Activated CD8-positive, alpha-beta memory T cell treated with anti-CD3 and anti-CD28 coated beads, Interleukin-2, amount 10 ng/mL, durations not matched to agents 7 days and 5 days (primary cell): ENCODE results near the gene ACTN4. TPM values are rescaled to one million over a fixed set of nuclear protein-coding genes. Genes with fewer than 3 reads are reported as not detected.

Experiments used
- ATAC-seq: fragments of 150-1000 bp; cut with Tn5 transposase; one replicate; pipeline ENCODE4 v1.10.0; 2021; ENCODE audit warnings: moderate library complexity
- CTCF ChIA-PET: fragments of 350-600 bp; sonication (Branson Sonifier 250); formaldehyde crosslinking; loops from one replicate; lab custom pipeline; 2021; ENCODE audit warnings: antibody characterized with exemption; lab: Charles Lee
- DNase-seq: peaks from one replicate; pipeline ENCODE4 v3.0.0-alpha.2; 2020
- H3K27ac Mint-ChIP-seq: one replicate; pipeline ENCODE4 v1.8.0; 2021; ENCODE audit warnings: mild to moderate bottlenecking, mixed read lengths
- H3K27me3 Mint-ChIP-seq: one replicate; pipeline ENCODE4 v1.8.0; 2021; ENCODE audit warnings: mixed read lengths
- H3K36me3 Mint-ChIP-seq: one replicate; pipeline ENCODE4 v1.8.0; 2021; ENCODE audit warnings: mild to moderate bottlenecking, mixed read lengths
- H3K4me1 Mint-ChIP-seq: one replicate; pipeline ENCODE4 v1.8.0; 2021; ENCODE audit warnings: mixed read lengths
- H3K4me3 Mint-ChIP-seq: one replicate; pipeline ENCODE4 v1.8.0; 2021; ENCODE audit warnings: mild to moderate bottlenecking, moderate library complexity, mixed read lengths
- H3K9me3 Mint-ChIP-seq: one replicate; pipeline ENCODE4 v1.8.0; 2022; ENCODE audit warnings: low read depth, mixed read lengths
- total RNA-seq, 2 experiments: library from RNA; stranded (reverse); gene quantifications; one replicate each; pipeline ENCODE4 v1.2.3, GENCODE V29; 2021

ACTN4 gene
- total RNA-seq, 2 experiments from 2014 or later: 413 to 433 TPM

DNA sequence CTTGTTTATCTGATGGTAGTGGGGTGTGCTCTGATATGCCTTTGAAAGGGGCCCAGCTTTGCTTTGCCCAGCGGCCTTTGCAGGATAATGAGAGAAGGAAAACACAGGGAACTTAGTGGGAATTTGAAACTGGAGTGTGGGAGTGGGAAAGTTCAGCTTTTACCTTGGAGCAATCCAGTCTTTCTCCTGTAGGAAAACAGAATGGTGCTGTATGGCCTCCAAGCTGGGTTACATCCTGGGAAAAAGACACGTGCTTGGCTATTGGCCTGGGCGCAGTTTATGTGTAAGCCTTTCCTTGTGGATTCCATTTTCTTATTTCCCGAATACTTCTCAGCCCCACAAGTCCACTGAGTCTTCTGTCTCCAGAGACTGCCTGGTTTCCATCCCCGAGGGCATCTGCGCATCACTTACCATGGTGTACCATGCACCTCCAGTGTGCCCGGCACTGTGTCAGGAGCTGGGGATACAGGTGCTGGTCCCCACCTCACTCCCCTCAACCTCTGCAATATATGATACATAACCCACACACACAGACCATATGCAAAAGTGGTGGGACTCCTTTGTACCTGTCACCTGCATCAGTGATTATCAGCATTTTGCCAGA, 31.5 kb downstream of the ACTN4 start:
- ATAC-seq (no peak), DNase-seq (no peak)
- Mint-ChIP-seq H3K27me3 (no peaks in the 10 kb centered on the region), H3K4me1 (peaks cover 97% of the 10 kb centered on the region), H3K4me3 (no peak overlapping the region), H3K36me3 (peaks cover 43% of the 10 kb centered on the region), H3K27ac (no peak overlapping the region), H3K9me3 (peaks cover 4% of the 10 kb centered on the region)
- CTCF ChIA-PET: interaction anchor here (0.8 to 2.1 kb wide), 4 partner anchors 8 to 22 kb away, joined by 3 to 5 read pairs (median 3); no protein-coding TSS in a partner anchor

DNA sequence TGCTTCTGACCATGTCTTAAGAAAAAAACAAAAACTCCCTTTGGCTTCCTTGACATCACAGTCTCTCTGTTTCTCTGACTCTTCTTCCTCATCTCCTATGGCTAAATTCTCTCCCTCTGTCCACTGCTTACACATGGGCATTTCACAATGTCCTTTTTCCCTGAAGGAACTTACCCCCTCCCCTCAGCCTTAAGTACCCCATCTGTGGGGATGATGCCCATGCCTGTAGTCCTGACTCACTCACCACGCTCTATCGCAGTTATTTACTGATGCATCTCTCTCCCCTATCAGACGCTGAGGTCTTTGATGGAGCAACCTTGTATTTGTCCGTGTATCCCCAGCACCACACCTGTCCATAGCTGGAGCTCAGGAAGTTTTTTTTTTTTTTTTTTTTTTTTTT, 32.4 kb downstream of the ACTN4 start:
- no peak overlapping the region for H3K4me3 Mint-ChIP-seq
- H3K4me1 Mint-ChIP-seq: peaks cover 97% of the 10 kb centered on the region
- CTCF ChIA-PET: interaction anchor here (1.1 to 1.6 kb wide), 3 partner anchors 9 to 90 kb away, joined by 3 to 7 read pairs (median 3); no protein-coding TSS in a partner anchor
- no peak for ATAC-seq
- DNase-seq: no peak
- no peaks in the 10 kb centered on the region for H3K27me3 Mint-ChIP-seq
- H3K36me3 Mint-ChIP-seq: peaks cover 41% of the 10 kb centered on the region
- peaks cover 4% of the 10 kb centered on the region for H3K9me3 Mint-ChIP-seq
- peak overlapping the region; percentile 95 for H3K27ac Mint-ChIP-seq

- no peak for ATAC-seq
- CTCF ChIA-PET: interaction anchor here (1.2 to 1.9 kb wide), 5 partner anchors 13 to 48 kb away, joined by 3 to 7 read pairs (median 4); no protein-coding TSS in a partner anchor
- Mint-ChIP-seq H3K27me3 (no peaks in the 10 kb centered on the region), H3K4me3 (no peak overlapping the region), H3K9me3 (peaks cover 4% of the 10 kb centered on the region), H3K4me1 (peaks cover 97% of the 10 kb centered on the region), H3K27ac (peak overlapping the region; percentile 92), H3K36me3 (peaks cover 38% of the 10 kb centered on the region)
- no peak for DNase-seq
These were observed 34.9 kb downstream of the ACTN4 start for GRCh38 chr19:38682195-38682867.

- Mint-ChIP-seq H3K27me3 (no peaks in the 10 kb centered on the region), H3K27ac (peak overlapping the region; percentile 92), H3K9me3 (peaks cover 4% of the 10 kb centered on the region), H3K36me3 (peaks cover 37% of the 10 kb centered on the region), H3K4me1 (peaks cover 98% of the 10 kb centered on the region), H3K4me3 (no peak overlapping the region)
- ATAC-seq (no peak), DNase-seq (no peak)
- CTCF ChIA-PET: interaction anchor here (0.8 to 1.4 kb wide), 6 partner anchors 11 to 280 kb away, joined by 3 to 7 read pairs (median 4); partner anchors contain the start of genes ACTN4 and FAM98C
These were observed 35.5 kb downstream of the ACTN4 start for GRCh38 chr19:38682872-38683392.

DNA sequence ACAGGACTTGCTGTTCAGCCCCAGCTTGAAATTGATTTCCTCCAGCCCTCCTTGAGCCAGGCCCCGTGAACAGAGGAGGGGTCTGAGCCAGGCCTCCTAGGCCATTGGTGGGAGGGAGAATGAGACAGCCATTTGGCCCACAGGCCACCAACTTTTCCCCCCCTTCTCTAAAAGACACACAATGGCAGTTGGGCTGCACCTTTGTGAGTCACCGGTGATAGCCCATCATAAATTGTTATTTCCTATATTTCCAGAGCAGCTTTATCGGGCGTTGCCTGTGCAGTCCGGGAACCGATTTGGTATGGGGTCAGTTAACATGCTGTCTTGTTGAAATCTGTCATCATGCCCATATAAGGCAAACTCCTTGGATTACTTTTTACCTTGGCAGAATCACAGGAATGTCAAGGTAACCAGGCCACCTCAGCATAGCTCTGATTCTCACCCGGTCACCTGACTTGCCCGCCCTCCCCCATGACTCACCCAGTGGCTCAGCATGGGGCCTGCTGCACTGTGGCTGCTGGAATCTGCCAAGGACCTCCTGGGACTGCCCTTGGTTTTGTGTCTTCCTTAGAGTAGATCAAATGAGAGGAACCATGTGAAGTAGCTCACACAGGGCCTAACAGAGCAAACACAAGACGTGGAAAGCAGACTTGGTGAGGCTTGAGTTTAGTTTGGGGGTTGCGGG, 36.1 kb downstream of the ACTN4 start:
- Mint-ChIP-seq H3K27me3 (no peaks in the 10 kb centered on the region), H3K36me3 (peaks cover 32% of the 10 kb centered on the region), H3K9me3 (peaks cover 4% of the 10 kb centered on the region), H3K27ac (peak overlapping the region; percentile 92), H3K4me1 (peaks cover 94% of the 10 kb centered on the region), H3K4me3 (no peak overlapping the region)
- ATAC-seq (peak; percentile 50), DNase-seq (peak; percentile 82)
- CTCF ChIA-PET: interaction anchor here (0.8 to 1.4 kb wide), 6 partner anchors 10 to 281 kb away, joined by 3 to 7 read pairs (median 4); partner anchors contain the start of genes ACTN4 and FAM98C

DNA sequence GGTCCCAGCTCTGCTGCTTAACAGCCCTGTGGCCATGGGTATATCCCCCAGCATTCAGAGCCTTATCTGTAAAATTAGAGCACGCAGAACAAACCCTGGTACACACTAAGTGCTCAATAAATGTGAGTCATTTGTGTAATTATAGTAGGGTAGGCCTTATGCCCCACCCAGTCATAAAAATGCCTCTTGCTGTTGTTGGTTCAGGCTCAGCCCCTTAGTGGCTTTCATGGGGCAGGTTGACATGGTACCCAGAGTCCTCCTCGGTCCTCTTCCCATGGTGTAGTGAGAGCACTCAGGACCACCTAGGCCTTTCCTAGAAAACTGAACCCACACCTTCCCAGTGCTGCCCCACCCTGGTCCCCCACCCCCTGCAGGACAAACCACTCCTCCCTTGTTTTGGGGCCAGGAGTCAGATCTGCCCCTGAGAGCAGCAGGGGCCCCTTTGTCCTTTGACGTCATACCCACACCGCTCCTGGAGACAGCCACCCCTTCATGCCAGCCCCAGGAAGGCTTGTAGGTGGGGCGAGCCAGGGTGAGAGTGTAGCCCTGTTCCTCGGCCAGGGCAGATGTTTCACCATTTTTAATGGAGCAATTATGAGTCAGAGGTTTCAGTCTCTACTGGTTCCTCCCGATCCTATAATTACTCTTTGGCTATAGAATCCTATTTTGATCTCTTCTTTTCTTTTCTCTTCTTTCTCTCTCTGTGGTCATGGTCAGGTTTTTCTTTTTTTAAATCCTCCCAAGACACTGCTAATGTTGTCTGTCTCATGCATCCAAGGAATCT, 36.8 kb downstream of the ACTN4 start:
- Mint-ChIP-seq H3K9me3 (peaks cover 4% of the 10 kb centered on the region), H3K4me3 (no peak overlapping the region), H3K4me1 (peaks cover 94% of the 10 kb centered on the region), H3K27me3 (no peaks in the 10 kb centered on the region), H3K27ac (peak overlapping the region; percentile 92), H3K36me3 (peaks cover 30% of the 10 kb centered on the region)
- ATAC-seq (peak; percentile 62), DNase-seq (peak; percentile 83)
- CTCF ChIA-PET: interaction anchor here (1.0 to 1.4 kb wide), 5 partner anchors 14 to 282 kb away, joined by 3 to 7 read pairs (median 5); partner anchors contain the start of genes ACTN4 and FAM98C

GRCh38 chr19:38684862-38685665, 37.6 kb downstream of the ACTN4 start:
- Mint-ChIP-seq H3K27me3 (no peaks in the 10 kb centered on the region), H3K9me3 (peaks cover 4% of the 10 kb centered on the region), H3K27ac (peak overlapping the region; percentile 92), H3K4me1 (peaks cover 92% of the 10 kb centered on the region), H3K4me3 (no peak overlapping the region), H3K36me3 (peaks cover 29% of the 10 kb centered on the region)
- no peak for ATAC-seq
- CTCF ChIA-PET: interaction anchor here (1.2 to 2.1 kb wide), 4 partner anchors 15 to 51 kb away, joined by 3 to 11 read pairs (median 8); partner anchors contain the start of gene ACTN4
- no peak for DNase-seq

DNA sequence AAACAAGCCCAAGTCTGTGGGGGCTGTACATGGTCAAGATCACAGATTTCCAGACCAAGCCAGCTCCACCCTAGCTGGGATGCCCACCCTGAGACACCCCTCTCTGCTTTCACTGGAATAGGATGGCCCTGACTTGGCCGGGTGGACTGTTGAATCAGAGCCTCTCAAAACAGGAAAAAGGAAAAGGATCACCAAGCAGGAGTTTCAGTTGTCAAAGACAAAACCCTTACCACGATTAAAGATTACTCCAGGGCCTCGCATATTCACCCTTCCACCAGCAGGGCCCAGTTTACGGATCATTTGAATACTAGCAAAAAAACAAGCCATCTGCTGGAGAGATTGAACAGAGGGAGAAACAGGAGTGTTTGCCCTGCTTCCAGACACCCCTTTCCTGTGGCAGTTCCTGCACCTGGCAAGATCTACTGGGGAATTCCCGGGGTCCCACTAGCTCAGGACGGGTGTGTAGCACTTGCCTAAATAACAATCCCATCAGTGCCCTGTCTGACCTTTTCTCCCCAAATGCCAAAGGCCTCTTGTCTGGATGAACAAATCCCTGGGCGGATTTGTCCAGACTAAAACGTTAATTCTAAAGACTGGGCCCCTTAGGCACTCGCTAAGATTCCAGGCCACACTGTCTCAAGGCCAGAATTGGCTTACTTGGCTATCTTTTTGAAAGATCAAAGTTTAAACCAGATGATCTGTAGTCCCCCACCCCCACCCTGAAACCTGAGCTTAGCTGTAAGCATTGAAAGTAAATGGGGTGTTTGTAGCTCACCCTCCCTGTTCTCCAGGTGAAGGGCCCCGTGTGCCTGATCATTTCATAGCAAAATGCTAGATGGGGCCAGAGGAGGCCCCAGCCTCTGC, 38.4 kb downstream of the ACTN4 start:
- peaks cover 26% of the 10 kb centered on the region for H3K36me3 Mint-ChIP-seq
- H3K27ac Mint-ChIP-seq: peak overlapping the region; percentile 78
- DNase-seq (no peak), ATAC-seq (peak; percentile 5)
- H3K4me3 Mint-ChIP-seq: peak overlapping the region; percentile 42
- no peaks in the 10 kb centered on the region for H3K27me3 Mint-ChIP-seq
- peaks cover 90% of the 10 kb centered on the region for H3K4me1 Mint-ChIP-seq
- H3K9me3 Mint-ChIP-seq: peaks cover 4% of the 10 kb centered on the region
- CTCF ChIA-PET: interaction anchor here (0.6 to 2.1 kb wide), 10 partner anchors 8 to 167 kb away, joined by 3 to 11 read pairs (median 4); partner anchors contain the start of gene ACTN4

- ATAC-seq: peak; percentile 57
- Mint-ChIP-seq H3K27me3 (no peaks in the 10 kb centered on the region), H3K27ac (peak overlapping the region; percentile 78), H3K4me1 (peaks cover 90% of the 10 kb centered on the region), H3K9me3 (peaks cover 4% of the 10 kb centered on the region), H3K36me3 (peaks cover 22% of the 10 kb centered on the region), H3K4me3 (peak overlapping the region; percentile 42)
- CTCF ChIA-PET: interaction anchor here (0.6 to 2.1 kb wide), 10 partner anchors 8 to 166 kb away, joined by 3 to 11 read pairs (median 4); partner anchors contain the start of gene ACTN4
- DNase-seq: peak; percentile 68
These were observed 39.1 kb downstream of the ACTN4 start for GRCh38 chr19:38686530-38686888.

GRCh38 chr19:38687837-38688378, 40.5 kb downstream of the ACTN4 start:
- H3K4me1 Mint-ChIP-seq: peaks cover 92% of the 10 kb centered on the region
- CTCF ChIA-PET: interaction anchor here (1.1 kb wide), 1 partner anchor 10 kb away, joined by 3 read pairs; no protein-coding TSS in a partner anchor
- H3K9me3 Mint-ChIP-seq: peaks cover under 1% of the 10 kb centered on the region
- H3K36me3 Mint-ChIP-seq: peaks cover 18% of the 10 kb centered on the region
- H3K4me3 Mint-ChIP-seq: no peak overlapping the region
- no peaks in the 10 kb centered on the region for H3K27me3 Mint-ChIP-seq
- peak overlapping the region; percentile 18 for H3K27ac Mint-ChIP-seq
- ATAC-seq (no peak), DNase-seq (no peak)

DNA sequence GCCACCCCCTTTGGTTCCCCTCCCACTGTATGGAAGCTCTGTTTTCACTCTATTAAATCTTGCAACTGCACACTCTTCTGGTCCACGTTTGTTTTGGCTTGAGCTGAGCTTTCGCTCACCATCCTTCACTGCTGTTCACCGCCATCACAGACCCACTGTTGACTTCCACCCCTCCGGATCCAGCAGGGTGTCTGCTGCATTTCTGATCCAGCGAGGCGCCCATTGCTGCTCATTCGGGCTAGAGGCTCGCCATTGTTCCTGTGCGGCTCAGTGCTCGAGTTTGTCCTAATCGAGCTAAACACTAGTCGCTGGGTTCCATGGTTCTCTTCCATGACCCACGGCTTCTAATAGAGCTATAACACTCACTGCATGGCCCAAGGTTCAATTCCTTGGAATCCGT, 42.7 kb downstream of the ACTN4 start:
- CTCF ChIA-PET: interaction anchor here (0.9 to 2.5 kb wide), 5 partner anchors 15 to 240 kb away, joined by 3 to 6 read pairs (median 5); partner anchors contain the start of genes MRPS12 and SARS2
- no peaks in the 10 kb centered on the region for H3K9me3 Mint-ChIP-seq
- DNase-seq: no peak
- H3K36me3 Mint-ChIP-seq: peaks cover 20% of the 10 kb centered on the region
- no peak overlapping the region for H3K27ac Mint-ChIP-seq
- no peak overlapping the region for H3K4me3 Mint-ChIP-seq
- no peaks in the 10 kb centered on the region for H3K27me3 Mint-ChIP-seq
- peaks cover 92% of the 10 kb centered on the region for H3K4me1 Mint-ChIP-seq
- no peak for ATAC-seq
